ENCODE results near the gene H1-8. TPM values are rescaled to one million over a fixed set of nuclear protein-coding genes. Genes with fewer than 3 reads are reported as not detected.
A peak's percentile ranks its signal among the peaks of the same experiment; 100 is the strongest.

H1-8 gene
- total and polyA plus RNA-seq, 2 donors: 0.09 to 0.78 TPM

DNA sequence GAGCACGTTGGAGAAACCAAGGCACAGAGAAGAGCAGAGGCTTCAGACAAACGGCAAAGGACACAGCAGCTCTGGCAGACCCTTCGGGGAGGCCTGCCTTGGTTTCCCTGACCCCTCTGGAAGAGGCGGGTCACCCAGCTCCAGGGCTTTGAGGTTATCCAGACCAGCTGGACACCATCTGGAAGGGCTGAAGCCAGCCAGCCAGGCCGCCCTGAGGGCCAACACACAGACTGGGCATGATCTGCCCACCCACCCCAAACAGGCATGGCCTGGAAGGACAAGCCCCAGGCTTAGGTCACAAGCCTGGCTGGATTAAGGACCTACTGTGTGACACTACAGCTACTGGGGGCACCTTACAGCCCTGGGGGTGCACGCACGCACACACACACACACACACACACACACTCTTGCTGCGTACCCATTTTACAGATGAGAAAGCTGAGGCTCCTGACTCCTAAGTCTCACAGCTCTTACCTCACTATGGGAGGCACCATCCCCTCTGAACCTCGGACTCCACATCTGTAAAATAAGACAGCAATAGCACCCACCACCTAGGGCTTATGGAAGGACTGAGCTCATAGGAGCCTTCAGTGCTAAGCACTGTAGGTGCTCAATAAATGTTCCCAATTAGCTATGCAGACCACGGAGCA is 52.7 kb downstream of the H1-8 start:
- Histone ChIP-seq H3K27ac (ENCODE audit: low read depth in 1 of 2, low read length in 1 of 2) (peak overlapping the region in 1 of 2 donors; percentile 82), H3K9me3 (ENCODE audit: control insufficient read depth in 2 of 2, insufficient read depth in 1 of 2, low read length in 1 of 2) (no peaks in the 10 kb centered on the region), H3K36me3 (ENCODE audit: control insufficient read depth in 2 of 2, insufficient read depth in 2 of 2, low read length in 1 of 2) (peaks cover 5 to 11% of the 10 kb centered on the region in 2 donors), H3K4me1 (ENCODE audit: control insufficient read depth in 2 of 2, insufficient read depth in 2 of 2, low read length in 2 of 2) (peaks cover 60 to 99% of the 10 kb centered on the region in 2 donors), H3K27me3 (ENCODE audit: control insufficient read depth in 2 of 2, insufficient read depth in 1 of 2, low read length in 1 of 2) (no peaks in the 10 kb centered on the region), H3K4me3 (ENCODE audit: low read length in 2 of 2) (no peak overlapping the region)
- DNase-seq (ENCODE audit: low read depth in 6 of 9, low spot score in 9 of 9): no peak
- WGBS: 82% methylated on average over 10 of the region's 10 CpGs

DNA sequence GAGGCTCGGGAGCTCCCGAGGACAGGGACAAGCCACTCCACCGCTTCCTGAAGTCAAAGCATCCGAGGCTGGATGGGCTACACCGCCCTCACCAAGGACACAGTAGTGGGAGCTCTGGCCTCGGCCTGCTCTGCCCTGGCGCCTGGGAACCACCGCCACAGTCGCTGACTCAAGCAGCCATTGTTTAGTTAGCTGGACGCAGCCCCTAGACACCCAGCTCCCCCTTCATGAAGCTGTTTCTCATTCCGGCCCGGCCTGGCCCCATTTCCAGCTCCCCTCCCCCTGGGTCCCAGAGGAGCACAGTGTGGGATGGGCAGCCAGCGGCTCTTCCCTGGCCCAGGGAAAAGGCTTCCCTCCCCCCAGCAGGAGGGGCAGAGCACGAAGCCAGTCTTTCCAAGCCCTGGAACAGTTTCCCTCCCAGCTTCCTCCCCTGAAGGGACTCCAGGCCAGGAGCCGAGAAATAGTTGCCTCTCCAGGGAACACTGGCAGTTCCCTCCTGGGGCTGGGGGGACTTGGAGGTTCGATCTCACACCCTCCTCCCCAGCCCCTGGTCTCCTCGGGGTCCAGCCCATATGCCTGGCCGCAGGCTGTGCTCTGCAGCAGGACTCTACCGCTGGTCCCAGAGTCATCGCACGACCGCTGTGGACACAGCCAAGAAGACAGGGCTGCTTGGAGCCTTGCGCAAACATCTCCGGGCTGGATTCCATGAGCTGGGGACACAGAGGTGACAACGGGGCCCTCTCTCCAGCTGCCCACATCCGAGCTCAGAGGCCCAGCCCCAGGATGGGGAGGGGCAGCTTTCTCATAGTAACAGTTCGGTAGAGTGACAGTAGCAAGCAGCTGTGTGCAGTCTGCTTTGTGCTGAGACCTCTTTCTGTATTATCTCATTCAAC is 53.5 kb downstream of the H1-8 start:
- Histone ChIP-seq H3K9me3 (ENCODE audit: control insufficient read depth in 2 of 2, insufficient read depth in 1 of 2, low read length in 1 of 2) (no peaks in the 10 kb centered on the region), H3K27ac (ENCODE audit: low read depth in 1 of 2, low read length in 1 of 2) (peak overlapping the region in 1 of 2 donors; percentile 82), H3K4me1 (ENCODE audit: control insufficient read depth in 2 of 2, insufficient read depth in 2 of 2, low read length in 2 of 2) (peaks cover 62 to 99% of the 10 kb centered on the region in 2 donors), H3K4me3 (ENCODE audit: low read length in 2 of 2) (no peak overlapping the region), H3K27me3 (ENCODE audit: control insufficient read depth in 2 of 2, insufficient read depth in 1 of 2, low read length in 1 of 2) (no peaks in the 10 kb centered on the region), H3K36me3 (ENCODE audit: control insufficient read depth in 2 of 2, insufficient read depth in 2 of 2, low read length in 1 of 2) (peaks cover 0 to 7% of the 10 kb centered on the region in 2 donors)
- peak in 4 of 9 donors; percentile 56 to 84 (median 67) for DNase-seq (ENCODE audit: low read depth in 6 of 9, low spot score in 9 of 9)
- 78% methylated on average over 27 of the region's 27 CpGs for WGBS

- Histone ChIP-seq H3K27ac (ENCODE audit: low read depth in 1 of 2, low read length in 1 of 2) (peak overlapping the region; percentile 33 to 82), H3K9me3 (ENCODE audit: control insufficient read depth in 2 of 2, insufficient read depth in 1 of 2, low read length in 1 of 2) (no peaks in the 10 kb centered on the region), H3K4me3 (ENCODE audit: low read length in 2 of 2) (no peak overlapping the region), H3K4me1 (ENCODE audit: control insufficient read depth in 2 of 2, insufficient read depth in 2 of 2, low read length in 2 of 2) (peaks cover 55 to 97% of the 10 kb centered on the region in 2 donors), H3K27me3 (ENCODE audit: control insufficient read depth in 2 of 2, insufficient read depth in 1 of 2, low read length in 1 of 2) (peaks cover 0 to 2% of the 10 kb centered on the region in 2 donors), H3K36me3 (ENCODE audit: control insufficient read depth in 2 of 2, insufficient read depth in 2 of 2, low read length in 1 of 2) (peaks cover 0 to 7% of the 10 kb centered on the region in 2 donors)
- 63% methylated on average over 31 of the region's 31 CpGs for WGBS
- no peak for DNase-seq (ENCODE audit: low read depth in 6 of 9, low spot score in 9 of 9)
These were observed 54.4 kb downstream of the H1-8 start for GRCh38 chr3:129597087-129597999.

DNA sequence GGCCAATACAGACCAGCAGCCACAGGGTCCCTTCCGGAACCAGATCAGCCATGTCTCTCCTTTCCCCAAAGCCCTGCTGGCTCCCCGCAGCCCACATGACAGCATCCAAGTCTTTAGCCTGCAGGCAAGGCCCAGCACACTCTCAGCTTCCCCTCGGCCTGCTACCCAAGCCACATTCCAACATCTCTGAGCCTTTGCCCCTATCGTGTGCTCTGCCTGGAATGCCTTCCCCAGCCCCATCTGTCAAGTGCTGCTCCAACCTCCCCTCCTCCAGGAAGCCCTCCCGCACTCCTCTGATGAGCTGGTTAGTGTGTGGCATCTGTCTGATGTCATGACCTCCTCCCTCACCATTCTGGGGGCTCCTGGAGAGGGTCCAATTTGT is 55.0 kb downstream of the H1-8 start:
- Histone ChIP-seq H3K27me3 (ENCODE audit: control insufficient read depth in 2 of 2, insufficient read depth in 1 of 2, low read length in 1 of 2) (peaks cover 0 to 2% of the 10 kb centered on the region in 2 donors), H3K27ac (ENCODE audit: low read depth in 1 of 2, low read length in 1 of 2) (no peak overlapping the region), H3K4me1 (ENCODE audit: control insufficient read depth in 2 of 2, insufficient read depth in 2 of 2, low read length in 2 of 2) (peaks cover 57 to 97% of the 10 kb centered on the region in 2 donors), H3K9me3 (ENCODE audit: control insufficient read depth in 2 of 2, insufficient read depth in 1 of 2, low read length in 1 of 2) (no peaks in the 10 kb centered on the region), H3K4me3 (ENCODE audit: low read length in 2 of 2) (no peak overlapping the region), H3K36me3 (ENCODE audit: control insufficient read depth in 2 of 2, insufficient read depth in 2 of 2, low read length in 1 of 2) (peaks cover 5 to 7% of the 10 kb centered on the region in 2 donors)
- no peak for DNase-seq (ENCODE audit: low read depth in 6 of 9, low spot score in 9 of 9)
- 90% methylated on average over 5 of the region's 5 CpGs for WGBS

GRCh38 chr3:129598484-129598883 is 55.5 kb downstream of the H1-8 start:
- DNase-seq (ENCODE audit: low read depth in 6 of 9, low spot score in 9 of 9): no peak
- H3K4me3 ChIP-seq (ENCODE audit: low read length in 2 of 2): no peak overlapping the region

DNA sequence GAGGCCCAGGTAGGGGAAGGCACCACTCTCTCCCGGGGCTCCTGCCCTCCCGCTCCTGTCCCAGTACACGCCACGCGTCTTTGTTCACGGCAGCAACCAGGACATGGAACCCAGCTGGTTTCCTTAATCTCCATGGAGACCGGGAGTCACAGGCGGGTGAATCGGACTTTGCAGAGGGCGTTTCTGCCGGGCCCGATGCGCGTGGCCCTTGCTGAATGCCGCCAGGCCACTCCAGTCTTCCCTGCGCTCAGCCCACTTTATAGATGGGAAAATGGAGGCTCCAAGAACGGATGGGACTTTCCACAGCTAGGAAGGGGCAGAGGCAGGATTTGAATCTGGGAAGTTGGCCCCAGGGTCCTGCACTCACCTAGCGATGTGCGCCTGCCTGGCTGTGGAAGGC is 56.1 kb downstream of the H1-8 start:
- H3K9me3 ChIP-seq (ENCODE audit: control insufficient read depth in 2 of 2, insufficient read depth in 1 of 2, low read length in 1 of 2): no peaks in the 10 kb centered on the region

More at GRCh38 chr3:129598484-129598883, 55.5 kb downstream of the H1-8 start:
- 91% methylated on average over 11 of the region's 11 CpGs for WGBS
- H3K9me3 ChIP-seq (ENCODE audit: control insufficient read depth in 2 of 2, insufficient read depth in 1 of 2, low read length in 1 of 2): no peaks in the 10 kb centered on the region
- peaks cover 0 to 2% of the 10 kb centered on the region in 2 donors for H3K27me3 ChIP-seq (ENCODE audit: control insufficient read depth in 2 of 2, insufficient read depth in 1 of 2, low read length in 1 of 2)
- H3K27ac ChIP-seq (ENCODE audit: low read depth in 1 of 2, low read length in 1 of 2): no peak overlapping the region
- H3K4me1 ChIP-seq (ENCODE audit: control insufficient read depth in 2 of 2, insufficient read depth in 2 of 2, low read length in 2 of 2): peaks cover 57 to 97% of the 10 kb centered on the region in 2 donors
- peaks cover 6 to 9% of the 10 kb centered on the region in 2 donors for H3K36me3 ChIP-seq (ENCODE audit: control insufficient read depth in 2 of 2, insufficient read depth in 2 of 2, low read length in 1 of 2)

GRCh38 chr3:129599607-129600006 is 56.6 kb downstream of the H1-8 start:
- H3K27me3 ChIP-seq (ENCODE audit: control insufficient read depth in 2 of 2, insufficient read depth in 1 of 2, low read length in 1 of 2): peaks cover 0 to 4% of the 10 kb centered on the region in 2 donors
- 38% methylated on average over 5 of the region's 5 CpGs for WGBS
- H3K4me1 ChIP-seq (ENCODE audit: control insufficient read depth in 2 of 2, insufficient read depth in 2 of 2, low read length in 2 of 2): peaks cover 53 to 97% of the 10 kb centered on the region in 2 donors
- peak in 1 of 9 donors; percentile 38 for DNase-seq (ENCODE audit: low read depth in 6 of 9, low spot score in 9 of 9)
- peak overlapping the region in 1 of 2 donors; percentile 21 for H3K27ac ChIP-seq (ENCODE audit: low read depth in 1 of 2, low read length in 1 of 2)
- H3K36me3 ChIP-seq (ENCODE audit: control insufficient read depth in 2 of 2, insufficient read depth in 2 of 2, low read length in 1 of 2): peaks cover 6 to 12% of the 10 kb centered on the region in 2 donors
- H3K9me3 ChIP-seq (ENCODE audit: control insufficient read depth in 2 of 2, insufficient read depth in 1 of 2, low read length in 1 of 2): peaks cover 0 to under 1% of the 10 kb centered on the region in 2 donors
- no peak overlapping the region for H3K4me3 ChIP-seq (ENCODE audit: low read length in 2 of 2)

More for the DNA sequence above, 56.1 kb downstream of the H1-8 start:
- Histone ChIP-seq H3K4me3 (ENCODE audit: low read length in 2 of 2) (no peak overlapping the region), H3K4me1 (ENCODE audit: control insufficient read depth in 2 of 2, insufficient read depth in 2 of 2, low read length in 2 of 2) (peaks cover 55 to 97% of the 10 kb centered on the region in 2 donors), H3K36me3 (ENCODE audit: control insufficient read depth in 2 of 2, insufficient read depth in 2 of 2, low read length in 1 of 2) (peaks cover 6 to 12% of the 10 kb centered on the region in 2 donors), H3K27ac (ENCODE audit: low read depth in 1 of 2, low read length in 1 of 2) (no peak overlapping the region), H3K27me3 (ENCODE audit: control insufficient read depth in 2 of 2, insufficient read depth in 1 of 2, low read length in 1 of 2) (peaks cover 0 to 2% of the 10 kb centered on the region in 2 donors)
- no peak for DNase-seq (ENCODE audit: low read depth in 6 of 9, low spot score in 9 of 9)
- 95% methylated on average over 19 of the region's 19 CpGs for WGBS

- H3K27me3 ChIP-seq (ENCODE audit: control insufficient read depth in 2 of 2, insufficient read depth in 1 of 2, low read length in 1 of 2): peaks cover 0 to 10% of the 10 kb centered on the region in 2 donors
- H3K4me1 ChIP-seq (ENCODE audit: control insufficient read depth in 2 of 2, insufficient read depth in 2 of 2, low read length in 2 of 2): peaks cover 47 to 94% of the 10 kb centered on the region in 2 donors
- WGBS: 100% methylated on average over 2 of the region's 2 CpGs
- H3K36me3 ChIP-seq (ENCODE audit: control insufficient read depth in 2 of 2, insufficient read depth in 2 of 2, low read length in 1 of 2): peaks cover 6 to 12% of the 10 kb centered on the region in 2 donors
- no peak for DNase-seq (ENCODE audit: low read depth in 6 of 9, low spot score in 9 of 9)
- no peak overlapping the region for H3K4me3 ChIP-seq (ENCODE audit: low read length in 2 of 2)
- no peak overlapping the region for H3K27ac ChIP-seq (ENCODE audit: low read depth in 1 of 2, low read length in 1 of 2)
- peaks cover 0 to 4% of the 10 kb centered on the region in 2 donors for H3K9me3 ChIP-seq (ENCODE audit: control insufficient read depth in 2 of 2, insufficient read depth in 1 of 2, low read length in 1 of 2)
These were observed 57.4 kb downstream of the H1-8 start for GRCh38 chr3:129600348-129600747.
